ENCODE measurements around the gene RAB27A. TPM values are rescaled to one million over a fixed set of nuclear protein-coding genes. Genes with fewer than 3 reads are reported as not detected.
"Not testable (repeated sequence)": the region's sequence is repeated elsewhere in the genome, so short reads cannot be mapped to it uniquely, and the experiment has no call there.

RAB27A gene
- polyA plus RNA-seq, 1 of the 3 experiments (the other 2 are of a cell fraction), result 9.6 TPM

DNA sequence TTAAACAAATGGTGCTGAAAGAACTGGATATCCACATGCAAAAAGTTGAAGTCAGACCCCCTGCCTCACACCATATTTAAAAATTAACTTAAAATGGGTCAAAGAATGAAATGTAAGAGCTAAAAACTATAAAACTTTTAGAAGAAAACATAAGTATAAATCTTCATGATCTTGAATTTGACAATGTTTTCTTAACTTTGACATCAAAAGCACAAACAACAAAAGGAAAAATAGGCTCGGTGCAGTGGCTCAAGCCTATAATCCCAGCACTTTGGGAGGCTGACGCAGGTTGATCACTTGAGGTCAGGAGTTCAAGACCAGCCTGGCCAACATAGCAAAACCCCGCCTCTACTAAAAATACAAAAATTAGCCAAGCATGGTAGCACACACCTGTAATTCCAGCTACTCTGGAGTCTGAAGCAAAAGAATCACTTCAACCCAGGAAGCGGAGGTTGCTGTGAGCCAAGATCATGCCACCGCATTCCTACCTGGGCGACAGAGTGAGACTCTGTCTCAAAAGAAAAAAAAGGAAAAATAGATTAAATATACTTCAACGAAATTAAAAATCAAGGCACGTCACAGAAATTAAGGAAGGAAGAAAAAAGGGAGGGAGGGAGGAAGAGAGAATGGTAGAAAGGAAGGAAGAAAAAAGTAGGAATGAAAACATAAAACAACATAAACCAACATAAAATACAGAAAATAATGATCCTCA lies 1.5 kb downstream of the RAB27A start:
- no peaks in the 10 kb centered on the region for H3K36me3 ChIP-seq (replicated peaks in 1 of 2; ENCODE audit: control insufficient read depth in 1 of 2, insufficient read depth in 2 of 2, low read length in 1 of 2)
- peak overlapping the region; percentile 91; the same call in 1 of the 2 replicates for H3K9ac ChIP-seq
- H3K27ac ChIP-seq (ENCODE audit: low read depth in 2 of 2, low read length in 1 of 2), result no peak overlapping the region; a peak in 1 of 4 replicates
- 92% methylated on average over 8 of the region's 8 CpGs for WGBS (ENCODE audit: low lambda C conversion rate)
- no peak for DNase-seq
- peaks cover 0 to 14% of the 10 kb centered on the region in 2 experiments; a peak in 1 of 4 replicates for H3K4me1 ChIP-seq (ENCODE audit: control insufficient read depth in 1 of 2, insufficient read depth in 2 of 2, low read depth in 1 of 2, low read length in 1 of 2)
- POLR2A ChIA-PET, result interaction anchor here (0.7 kb wide), 1 partner anchor 71 kb away, joined by 3 read pairs; no protein-coding TSS in a partner anchor
- no peak for TF ChIP-seq NRF1 (IDR thresholded peaks at IDR 0.05; ENCODE audit: low read depth, low read length)
- H3F3A ChIP-seq (replicated peaks; ENCODE audit: insufficient read depth), result peaks cover 4% of the 10 kb centered on the region
- H3K27me3 ChIP-seq (ENCODE audit: insufficient read depth), result no peaks in the 10 kb centered on the region
- no peak overlapping the region; a peak in 1 of 4 replicates for H3K4me3 ChIP-seq (ENCODE audit: low read depth in 2 of 2, low read length in 1 of 2)
- peaks cover 8% of the 10 kb centered on the region; the same call in 1 of the 2 replicates for H3K79me2 ChIP-seq (ENCODE audit: insufficient read depth)
- H3K9me2 ChIP-seq, result no peaks in the 10 kb centered on the region
- H3K9me3 ChIP-seq, result no peaks in the 10 kb centered on the region
- H2AFZ ChIP-seq (ENCODE audit: low read depth), result no peak overlapping the region
- H4K20me1 ChIP-seq (ENCODE audit: insufficient read depth), result no peaks in the 10 kb centered on the region
- no peak overlapping the region for H3K4me2 ChIP-seq
- CTCF ChIA-PET, result interaction anchor here (0.6 to 2.2 kb wide), 4 partner anchors 21 to 147 kb away, joined by 3 to 7 read pairs (median 4); no protein-coding TSS in a partner anchor

DNA sequence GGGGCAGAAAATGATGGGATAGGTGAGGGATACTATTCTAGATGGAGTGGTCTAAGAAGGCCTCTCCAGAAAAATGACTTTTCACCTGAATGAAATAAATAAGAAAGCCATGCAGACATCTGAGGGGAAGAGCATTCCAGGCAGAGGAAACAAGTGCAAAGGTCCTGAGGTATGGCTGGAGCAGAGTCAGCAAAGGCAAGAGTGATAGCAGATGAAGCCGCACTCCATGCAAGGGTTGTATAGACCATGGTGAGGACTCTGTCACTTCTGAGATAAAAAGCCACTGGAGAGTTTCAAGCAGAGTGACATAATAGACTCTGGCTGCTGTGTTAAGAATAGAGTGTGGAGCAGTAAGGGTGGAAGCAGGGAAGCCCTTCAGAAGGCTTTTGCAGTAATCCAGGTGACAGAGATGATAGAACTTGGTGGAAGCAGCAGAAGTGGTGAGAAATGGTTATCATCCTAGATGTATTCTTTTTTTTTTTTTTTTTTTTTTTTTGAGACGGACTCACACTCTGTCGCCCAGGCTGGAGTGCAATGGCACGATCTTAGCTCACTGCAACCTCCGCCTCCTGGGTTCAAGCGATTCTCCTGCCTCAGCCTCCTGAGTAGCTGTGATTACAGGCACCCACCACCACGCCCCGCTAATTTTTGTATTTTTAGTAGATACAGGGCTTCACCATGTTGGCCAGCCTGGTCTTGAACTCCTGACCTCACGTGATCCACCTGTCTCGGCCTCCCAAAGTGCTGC lies 3.0 kb downstream of the RAB27A start:
- H3K79me2 ChIP-seq (ENCODE audit: insufficient read depth); H3K27me3 ChIP-seq (ENCODE audit: insufficient read depth); H3K4me2 ChIP-seq; H3K27ac ChIP-seq (ENCODE audit: low read depth in 2 of 2, low read length in 1 of 2); DNase-seq; H3K9ac ChIP-seq; H3K36me3 ChIP-seq (replicated peaks in 1 of 2; ENCODE audit: control insufficient read depth in 1 of 2, insufficient read depth in 2 of 2, low read length in 1 of 2); H3K4me3 ChIP-seq (ENCODE audit: low read depth in 2 of 2, low read length in 1 of 2); H3F3A ChIP-seq (replicated peaks; ENCODE audit: insufficient read depth); H3K9me3 ChIP-seq; POLR2A ChIA-PET; H4K20me1 ChIP-seq (ENCODE audit: insufficient read depth); H2AFZ ChIP-seq (ENCODE audit: low read depth); H3K9me2 ChIP-seq: not testable (repeated sequence)
- peaks cover 0 to 29% of the 10 kb centered on the region in 2 experiments; a peak in 2 of 4 replicates for H3K4me1 ChIP-seq (ENCODE audit: control insufficient read depth in 1 of 2, insufficient read depth in 2 of 2, low read depth in 1 of 2, low read length in 1 of 2)
- CTCF ChIA-PET, result interaction anchor here (1.4 to 2.2 kb wide), 2 partner anchors 68 to 149 kb away, joined by 5 to 7 read pairs; no protein-coding TSS in a partner anchor
- WGBS (ENCODE audit: low lambda C conversion rate), result 95% methylated on average over 10 of the region's 10 CpGs

DNA sequence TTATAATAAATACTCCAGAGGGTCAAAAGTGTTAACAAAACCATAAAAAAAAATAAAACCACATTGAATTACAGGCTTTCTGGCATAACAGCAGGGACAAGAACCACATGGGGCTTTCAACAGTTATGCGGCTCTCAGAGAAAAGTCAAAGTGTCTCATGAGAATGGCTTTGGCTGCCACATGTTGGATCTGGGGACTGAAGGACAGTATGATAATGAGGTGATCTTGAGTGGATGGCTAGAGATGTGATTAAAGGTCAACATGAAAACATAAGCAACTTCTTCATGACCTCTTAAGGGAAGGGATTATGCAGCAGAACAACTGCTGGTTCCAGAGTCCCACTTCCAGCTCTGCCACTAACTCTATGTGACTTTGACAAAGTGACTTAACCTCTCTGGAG lies 5.2 kb downstream of the RAB27A start:
- H3K79me2 ChIP-seq (ENCODE audit: insufficient read depth), result peaks cover 8% of the 10 kb centered on the region; the same call in 1 of the 2 replicates
- TF ChIP-seq RCOR1 (IDR thresholded peaks at IDR 0.05; ENCODE audit: low read length), result no peak
- TF ChIP-seq SMC3 (IDR thresholded peaks at IDR 0.05; ENCODE audit: low read depth, low read length), result no peak
- no peak for TF ChIP-seq TAF1 (IDR thresholded peaks at IDR 0.05; ENCODE audit: borderline replicate concordance, low read depth, low read length)
- no peak for TF ChIP-seq FOXM1 (IDR thresholded peaks at IDR 0.05; ENCODE audit: low read depth)
- TF ChIP-seq, protein P1, sequence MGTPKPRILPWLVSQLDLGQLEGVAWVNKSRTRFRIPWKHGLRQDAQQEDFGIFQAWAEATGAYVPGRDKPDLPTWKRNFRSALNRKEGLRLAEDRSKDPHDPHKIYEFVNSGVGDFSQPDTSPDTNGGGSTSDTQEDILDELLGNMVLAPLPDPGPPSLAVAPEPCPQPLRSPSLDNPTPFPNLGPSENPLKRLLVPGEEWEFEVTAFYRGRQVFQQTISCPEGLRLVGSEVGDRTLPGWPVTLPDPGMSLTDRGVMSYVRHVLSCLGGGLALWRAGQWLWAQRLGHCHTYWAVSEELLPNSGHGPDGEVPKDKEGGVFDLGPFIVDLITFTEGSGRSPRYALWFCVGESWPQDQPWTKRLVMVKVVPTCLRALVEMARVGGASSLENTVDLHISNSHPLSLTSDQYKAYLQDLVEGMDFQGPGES (IDR thresholded peaks at IDR 0.05; ENCODE audit: low read depth, low read length), result no peak
- no peak for TF ChIP-seq FOSL2 (IDR thresholded peaks at IDR 0.05; ENCODE audit: borderline replicate concordance, low read depth)
- no peak for TF ChIP-seq POLR2AphosphoS5 (IDR thresholded peaks at IDR 0.05; ENCODE audit: low read depth, low read length)
- TF ChIP-seq, protein P2, sequence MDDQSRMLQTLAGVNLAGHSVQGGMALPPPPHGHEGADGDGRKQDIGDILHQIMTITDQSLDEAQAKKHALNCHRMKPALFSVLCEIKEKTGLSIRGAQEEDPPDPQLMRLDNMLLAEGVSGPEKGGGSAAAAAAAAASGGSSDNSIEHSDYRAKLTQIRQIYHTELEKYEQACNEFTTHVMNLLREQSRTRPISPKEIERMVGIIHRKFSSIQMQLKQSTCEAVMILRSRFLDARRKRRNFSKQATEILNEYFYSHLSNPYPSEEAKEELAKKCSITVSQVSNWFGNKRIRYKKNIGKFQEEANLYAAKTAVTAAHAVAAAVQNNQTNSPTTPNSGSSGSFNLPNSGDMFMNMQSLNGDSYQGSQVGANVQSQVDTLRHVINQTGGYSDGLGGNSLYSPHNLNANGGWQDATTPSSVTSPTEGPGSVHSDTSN (IDR thresholded peaks at IDR 0.05), result no peak
- TF ChIP-seq, protein P3, sequence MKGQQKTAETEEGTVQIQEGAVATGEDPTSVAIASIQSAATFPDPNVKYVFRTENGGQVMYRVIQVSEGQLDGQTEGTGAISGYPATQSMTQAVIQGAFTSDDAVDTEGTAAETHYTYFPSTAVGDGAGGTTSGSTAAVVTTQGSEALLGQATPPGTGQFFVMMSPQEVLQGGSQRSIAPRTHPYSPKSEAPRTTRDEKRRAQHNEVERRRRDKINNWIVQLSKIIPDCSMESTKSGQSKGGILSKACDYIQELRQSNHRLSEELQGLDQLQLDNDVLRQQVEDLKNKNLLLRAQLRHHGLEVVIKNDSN (IDR thresholded peaks at IDR 0.05; ENCODE audit: borderline replicate concordance, low read depth), result no peak
- TF ChIP-seq, protein P4, sequence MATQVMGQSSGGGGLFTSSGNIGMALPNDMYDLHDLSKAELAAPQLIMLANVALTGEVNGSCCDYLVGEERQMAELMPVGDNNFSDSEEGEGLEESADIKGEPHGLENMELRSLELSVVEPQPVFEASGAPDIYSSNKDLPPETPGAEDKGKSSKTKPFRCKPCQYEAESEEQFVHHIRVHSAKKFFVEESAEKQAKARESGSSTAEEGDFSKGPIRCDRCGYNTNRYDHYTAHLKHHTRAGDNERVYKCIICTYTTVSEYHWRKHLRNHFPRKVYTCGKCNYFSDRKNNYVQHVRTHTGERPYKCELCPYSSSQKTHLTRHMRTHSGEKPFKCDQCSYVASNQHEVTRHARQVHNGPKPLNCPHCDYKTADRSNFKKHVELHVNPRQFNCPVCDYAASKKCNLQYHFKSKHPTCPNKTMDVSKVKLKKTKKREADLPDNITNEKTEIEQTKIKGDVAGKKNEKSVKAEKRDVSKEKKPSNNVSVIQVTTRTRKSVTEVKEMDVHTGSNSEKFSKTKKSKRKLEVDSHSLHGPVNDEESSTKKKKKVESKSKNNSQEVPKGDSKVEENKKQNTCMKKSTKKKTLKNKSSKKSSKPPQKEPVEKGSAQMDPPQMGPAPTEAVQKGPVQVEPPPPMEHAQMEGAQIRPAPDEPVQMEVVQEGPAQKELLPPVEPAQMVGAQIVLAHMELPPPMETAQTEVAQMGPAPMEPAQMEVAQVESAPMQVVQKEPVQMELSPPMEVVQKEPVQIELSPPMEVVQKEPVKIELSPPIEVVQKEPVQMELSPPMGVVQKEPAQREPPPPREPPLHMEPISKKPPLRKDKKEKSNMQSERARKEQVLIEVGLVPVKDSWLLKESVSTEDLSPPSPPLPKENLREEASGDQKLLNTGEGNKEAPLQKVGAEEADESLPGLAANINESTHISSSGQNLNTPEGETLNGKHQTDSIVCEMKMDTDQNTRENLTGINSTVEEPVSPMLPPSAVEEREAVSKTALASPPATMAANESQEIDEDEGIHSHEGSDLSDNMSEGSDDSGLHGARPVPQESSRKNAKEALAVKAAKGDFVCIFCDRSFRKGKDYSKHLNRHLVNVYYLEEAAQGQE (IDR thresholded peaks at IDR 0.05; ENCODE audit: low read depth, low read length), result no peak
- TF ChIP-seq MEF2A (IDR thresholded peaks at IDR 0.05; ENCODE audit: borderline replicate concordance, low read depth), result no peak

More for the DNA sequence above, 5.2 kb downstream of the RAB27A start:
- no peak for DNase-seq
- POLR2A ChIA-PET, result no interaction called here
- Histone ChIP-seq H3F3A (replicated peaks; ENCODE audit: insufficient read depth) (peaks cover 9% of the 10 kb centered on the region), H3K27me3 (ENCODE audit: insufficient read depth) (no peaks in the 10 kb centered on the region), H3K36me3 (replicated peaks in 1 of 2; ENCODE audit: control insufficient read depth in 1 of 2, insufficient read depth in 2 of 2, low read length in 1 of 2) (no peaks in the 10 kb centered on the region), H3K27ac (ENCODE audit: low read depth in 2 of 2, low read length in 1 of 2) (no peak overlapping the region), H3K9ac (no peak overlapping the region), H3K4me1 (ENCODE audit: control insufficient read depth in 1 of 2, insufficient read depth in 2 of 2, low read depth in 1 of 2, low read length in 1 of 2) (peaks cover 0 to 28% of the 10 kb centered on the region in 2 experiments; a peak in 2 of 4 replicates), H2AFZ (ENCODE audit: low read depth) (no peak overlapping the region), H3K4me2 (no peak overlapping the region), H3K4me3 (ENCODE audit: low read depth in 2 of 2, low read length in 1 of 2) (no peak overlapping the region), H3K9me3 (no peaks in the 10 kb centered on the region), H3K9me2 (no peaks in the 10 kb centered on the region), H4K20me1 (ENCODE audit: insufficient read depth) (no peaks in the 10 kb centered on the region)
- CTCF ChIA-PET, result no interaction called here
- WGBS (ENCODE audit: low lambda C conversion rate), result 100% methylated on average over 1 of the region's 1 CpG
